Measurements from ENCODE around the gene HMCES.

The HMCES gene

GRCh38 chr3:129291236-129291886 is 12.7 kb downstream of the HMCES start:
- TF ChIP-seq FOXM1 (IDR thresholded peaks at IDR 0.05; ENCODE audit: borderline replicate concordance, low read depth) (no peak), EP300 (IDR thresholded peaks at IDR 0.05; ENCODE audit: borderline replicate concordance) (no peak), TEAD4 (IDR thresholded peaks at IDR 0.05) (no peak)

DNA sequence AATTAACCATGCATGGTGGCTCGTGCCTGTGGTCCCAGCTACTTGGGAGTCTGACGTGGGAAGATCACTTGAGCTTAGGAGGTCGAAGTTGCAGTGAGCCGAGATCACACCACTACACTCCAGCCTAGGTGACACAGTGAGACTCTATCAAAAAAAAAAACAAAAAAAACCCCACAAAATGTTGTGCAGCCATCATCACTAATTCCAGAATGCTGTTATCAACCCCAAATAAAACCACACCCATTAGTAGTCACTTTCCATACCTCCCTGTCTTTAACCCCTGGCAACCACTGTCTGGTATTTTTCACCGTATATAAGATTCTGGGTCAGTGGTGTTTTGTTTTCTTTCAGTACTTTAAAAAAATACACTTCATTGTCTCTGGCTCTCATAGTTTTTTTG is 16.6 kb downstream of the HMCES start:
- no peak for TF ChIP-seq FOXM1 (IDR thresholded peaks at IDR 0.05; ENCODE audit: borderline replicate concordance, low read depth)
- no peak for TF ChIP-seq TAF1 (IDR thresholded peaks at IDR 0.05; ENCODE audit: low read depth)
- TF ChIP-seq NFIC (IDR thresholded peaks at IDR 0.05) = no peak

DNA sequence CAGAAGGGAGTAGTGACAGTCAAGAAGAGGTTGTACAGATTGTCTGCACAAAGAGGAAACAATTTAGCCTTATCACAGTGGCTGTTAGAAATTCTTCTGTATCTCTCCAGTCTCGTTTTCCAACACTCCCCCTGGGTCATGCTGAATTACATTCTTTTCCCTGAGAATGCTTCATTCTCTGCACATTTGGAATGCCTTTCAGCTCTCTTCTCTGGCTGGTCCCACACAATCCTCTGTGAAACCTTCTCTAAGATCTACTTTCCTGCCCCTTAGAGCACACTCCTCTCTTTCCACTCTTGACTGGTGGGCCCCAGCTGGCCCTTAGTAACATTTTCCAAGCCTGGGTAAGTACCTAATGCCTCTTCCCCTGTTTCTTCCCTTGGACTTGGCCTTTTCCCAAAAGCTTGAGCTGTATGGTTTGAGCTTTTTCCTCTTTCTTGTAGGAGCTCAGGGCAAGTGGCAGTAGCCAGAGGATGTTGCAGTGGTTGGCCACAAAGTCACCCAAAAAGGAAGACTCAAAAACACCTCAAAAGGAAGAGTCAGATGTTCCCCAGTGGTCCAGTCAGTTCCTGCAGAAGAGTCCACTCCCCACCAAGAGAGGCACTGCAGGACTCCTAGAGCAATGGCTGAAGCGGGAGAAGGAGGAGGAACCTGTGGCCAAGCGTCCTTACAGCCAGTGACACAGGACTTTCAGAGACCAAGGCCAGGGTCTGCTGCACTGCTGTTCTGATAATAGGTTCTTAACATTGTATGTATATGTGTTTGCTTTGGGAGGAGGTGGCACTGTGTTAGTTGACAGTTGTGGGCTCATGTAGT is 25.7 kb downstream of the HMCES start:
- TF ChIP-seq RAD21 (IDR thresholded peaks at IDR 0.05; ENCODE audit: low read depth) = no peak
- TF ChIP-seq CEBPB (IDR thresholded peaks at IDR 0.05) = no peak
- no peak for TF ChIP-seq ZBTB7A (IDR thresholded peaks at IDR 0.05; ENCODE audit: low read depth)
- TF ChIP-seq TAF1 (IDR thresholded peaks at IDR 0.05; ENCODE audit: low read depth) = no peak
- TF ChIP-seq YY1 (IDR thresholded peaks at IDR 0.05; ENCODE audit: low read depth) = no peak
- no peak for TF ChIP-seq MAX (IDR thresholded peaks at IDR 0.05)
- no peak for TF ChIP-seq FOXM1 (IDR thresholded peaks at IDR 0.05; ENCODE audit: borderline replicate concordance, low read depth)
- TF ChIP-seq, protein P1, sequence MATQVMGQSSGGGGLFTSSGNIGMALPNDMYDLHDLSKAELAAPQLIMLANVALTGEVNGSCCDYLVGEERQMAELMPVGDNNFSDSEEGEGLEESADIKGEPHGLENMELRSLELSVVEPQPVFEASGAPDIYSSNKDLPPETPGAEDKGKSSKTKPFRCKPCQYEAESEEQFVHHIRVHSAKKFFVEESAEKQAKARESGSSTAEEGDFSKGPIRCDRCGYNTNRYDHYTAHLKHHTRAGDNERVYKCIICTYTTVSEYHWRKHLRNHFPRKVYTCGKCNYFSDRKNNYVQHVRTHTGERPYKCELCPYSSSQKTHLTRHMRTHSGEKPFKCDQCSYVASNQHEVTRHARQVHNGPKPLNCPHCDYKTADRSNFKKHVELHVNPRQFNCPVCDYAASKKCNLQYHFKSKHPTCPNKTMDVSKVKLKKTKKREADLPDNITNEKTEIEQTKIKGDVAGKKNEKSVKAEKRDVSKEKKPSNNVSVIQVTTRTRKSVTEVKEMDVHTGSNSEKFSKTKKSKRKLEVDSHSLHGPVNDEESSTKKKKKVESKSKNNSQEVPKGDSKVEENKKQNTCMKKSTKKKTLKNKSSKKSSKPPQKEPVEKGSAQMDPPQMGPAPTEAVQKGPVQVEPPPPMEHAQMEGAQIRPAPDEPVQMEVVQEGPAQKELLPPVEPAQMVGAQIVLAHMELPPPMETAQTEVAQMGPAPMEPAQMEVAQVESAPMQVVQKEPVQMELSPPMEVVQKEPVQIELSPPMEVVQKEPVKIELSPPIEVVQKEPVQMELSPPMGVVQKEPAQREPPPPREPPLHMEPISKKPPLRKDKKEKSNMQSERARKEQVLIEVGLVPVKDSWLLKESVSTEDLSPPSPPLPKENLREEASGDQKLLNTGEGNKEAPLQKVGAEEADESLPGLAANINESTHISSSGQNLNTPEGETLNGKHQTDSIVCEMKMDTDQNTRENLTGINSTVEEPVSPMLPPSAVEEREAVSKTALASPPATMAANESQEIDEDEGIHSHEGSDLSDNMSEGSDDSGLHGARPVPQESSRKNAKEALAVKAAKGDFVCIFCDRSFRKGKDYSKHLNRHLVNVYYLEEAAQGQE (IDR thresholded peaks at IDR 0.05; ENCODE audit: low read depth) = no peak
- no peak for TF ChIP-seq NFIC (IDR thresholded peaks at IDR 0.05)
- no peak for TF ChIP-seq CREB1 (IDR thresholded peaks at IDR 0.05; ENCODE audit: low read depth)
- TF ChIP-seq EGR1 (IDR thresholded peaks at IDR 0.05) = no peak
- TF ChIP-seq USF1 (IDR thresholded peaks at IDR 0.05) = no peak
- no peak for TF ChIP-seq EP300 (IDR thresholded peaks at IDR 0.05; ENCODE audit: borderline replicate concordance)
- no peak for TF ChIP-seq TEAD4 (IDR thresholded peaks at IDR 0.05)
- TF ChIP-seq TCF12 (IDR thresholded peaks at IDR 0.05; ENCODE audit: low read depth) = no peak

DNA sequence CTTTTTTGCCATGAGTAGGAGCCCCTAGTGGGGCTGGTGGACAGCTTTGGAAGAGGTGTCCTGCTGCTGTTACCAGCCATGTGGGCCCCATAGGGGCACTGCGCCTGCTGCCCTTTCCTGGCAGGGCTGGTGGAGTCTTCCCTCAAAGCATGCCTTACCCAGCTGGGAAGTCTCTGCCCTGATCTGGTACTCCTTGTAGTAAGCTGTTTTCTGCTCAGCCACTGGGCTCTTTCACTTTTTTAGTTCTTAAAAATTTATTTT is 26.2 kb downstream of the HMCES start:
- TF ChIP-seq TEAD4 (IDR thresholded peaks at IDR 0.05) (no peak), CREB1 (IDR thresholded peaks at IDR 0.05; ENCODE audit: low read depth) (no peak), TCF12 (IDR thresholded peaks at IDR 0.05; ENCODE audit: low read depth) (no peak)

- TF ChIP-seq NFIC (IDR thresholded peaks at IDR 0.05) (no peak), EGR1 (IDR thresholded peaks at IDR 0.05) (no peak), USF1 (IDR thresholded peaks at IDR 0.05) (no peak), FOXM1 (IDR thresholded peaks at IDR 0.05; ENCODE audit: borderline replicate concordance, low read depth) (no peak), YY1 (IDR thresholded peaks at IDR 0.05; ENCODE audit: low read depth) (no peak), ZBTB7A (IDR thresholded peaks at IDR 0.05; ENCODE audit: low read depth) (no peak), TAF1 (IDR thresholded peaks at IDR 0.05; ENCODE audit: low read depth) (no peak), CEBPB (IDR thresholded peaks at IDR 0.05) (no peak), CREB1 (IDR thresholded peaks at IDR 0.05; ENCODE audit: low read depth) (no peak), RAD21 (IDR thresholded peaks at IDR 0.05; ENCODE audit: low read depth) (no peak), TEAD4 (IDR thresholded peaks at IDR 0.05) (no peak)
- TF ChIP-seq, protein P1 (IDR thresholded peaks at IDR 0.05; ENCODE audit: low read depth) = no peak
These were observed 27.0 kb downstream of the HMCES start for GRCh38 chr3:129305592-129306091.

GRCh38 chr3:129308636-129309035 is 30.0 kb downstream of the HMCES start:
- TF ChIP-seq RAD21 (IDR thresholded peaks at IDR 0.05; ENCODE audit: low read depth) = no peak
- TF ChIP-seq TCF12 (IDR thresholded peaks at IDR 0.05; ENCODE audit: low read depth) = no peak
- no peak for TF ChIP-seq CEBPB (IDR thresholded peaks at IDR 0.05)
- TF ChIP-seq EP300 (IDR thresholded peaks at IDR 0.05; ENCODE audit: borderline replicate concordance) = no peak
- TF ChIP-seq YY1 (IDR thresholded peaks at IDR 0.05; ENCODE audit: low read depth) = no peak
- TF ChIP-seq MAX (IDR thresholded peaks at IDR 0.05) = no peak
- TF ChIP-seq ZBTB7A (IDR thresholded peaks at IDR 0.05; ENCODE audit: low read depth) = no peak
- TF ChIP-seq EGR1 (IDR thresholded peaks at IDR 0.05) = no peak
- no peak for TF ChIP-seq USF1 (IDR thresholded peaks at IDR 0.05)
- no peak for TF ChIP-seq NFIC (IDR thresholded peaks at IDR 0.05)
- TF ChIP-seq TAF1 (IDR thresholded peaks at IDR 0.05; ENCODE audit: low read depth) = no peak
- no peak for TF ChIP-seq FOXM1 (IDR thresholded peaks at IDR 0.05; ENCODE audit: borderline replicate concordance, low read depth)

Measured in Ishikawa (cell line).